AG08395 (cell line): ENCODE results near the gene ASB16.
A peak's percentile ranks its signal among the peaks of the same experiment; 100 is the strongest.

Experiments
- DNase-seq: peaks from one replicate; pipeline ENCODE4 v3.0.0; 2012; ENCODE audit warnings: mixed read lengths, low spot score

ASB16 gene

GRCh38 chr17:44222112-44222869, 51.8 kb downstream of the ASB16 start:
- DNase-seq, result peak; percentile 82

- peak; percentile 49 for DNase-seq
Measured at GRCh38 chr17:44223541-44224071, 53.1 kb downstream of the ASB16 start.
